GM21786 (cell line): ENCODE data around the gene HOXA4.

Experiments
- ATAC-seq: cut with Tn5 transposase; IDR thresholded peaks from one replicate; pipeline ENCODE4 v1.9.1; 2021; ENCODE audit not compliant: unreplicated experiment

The HOXA4 gene

DNA sequence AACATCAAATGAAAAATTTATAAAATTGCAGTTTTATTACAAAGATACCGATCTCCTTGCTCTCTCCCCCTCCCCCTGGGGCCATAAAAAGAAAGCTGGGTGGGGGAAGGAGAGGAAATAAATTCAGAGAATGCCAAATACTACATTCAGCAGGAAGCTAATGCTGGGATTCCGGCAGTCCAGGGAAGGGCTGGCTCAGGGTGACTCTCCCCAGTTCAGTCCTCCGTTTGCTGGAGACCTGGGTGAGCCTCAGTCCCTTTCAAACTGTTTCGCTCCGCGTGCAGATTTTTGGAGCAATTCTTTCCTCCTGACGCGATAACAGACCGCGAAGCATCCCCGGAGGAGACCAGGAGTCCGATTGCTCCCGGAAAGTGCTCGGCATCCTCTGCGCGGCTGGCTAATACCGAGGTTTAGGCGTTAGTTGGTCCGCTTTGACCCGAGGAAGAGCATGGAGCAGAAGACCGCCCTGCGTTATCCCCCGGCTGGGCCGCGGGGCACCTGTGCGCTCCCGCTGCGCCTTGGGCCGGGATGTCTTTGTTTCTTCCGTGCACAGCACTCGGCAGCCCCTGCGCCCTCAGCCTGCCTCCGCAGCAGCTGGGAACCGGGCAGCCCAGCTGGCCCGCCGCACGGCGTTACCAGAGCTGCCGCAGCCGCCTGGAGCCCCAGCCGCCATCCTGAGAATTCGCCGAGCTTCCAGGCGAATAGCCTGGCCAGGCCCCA, 24.2 kb downstream of the HOXA4 start:
- no peak for ATAC-seq

DNA sequence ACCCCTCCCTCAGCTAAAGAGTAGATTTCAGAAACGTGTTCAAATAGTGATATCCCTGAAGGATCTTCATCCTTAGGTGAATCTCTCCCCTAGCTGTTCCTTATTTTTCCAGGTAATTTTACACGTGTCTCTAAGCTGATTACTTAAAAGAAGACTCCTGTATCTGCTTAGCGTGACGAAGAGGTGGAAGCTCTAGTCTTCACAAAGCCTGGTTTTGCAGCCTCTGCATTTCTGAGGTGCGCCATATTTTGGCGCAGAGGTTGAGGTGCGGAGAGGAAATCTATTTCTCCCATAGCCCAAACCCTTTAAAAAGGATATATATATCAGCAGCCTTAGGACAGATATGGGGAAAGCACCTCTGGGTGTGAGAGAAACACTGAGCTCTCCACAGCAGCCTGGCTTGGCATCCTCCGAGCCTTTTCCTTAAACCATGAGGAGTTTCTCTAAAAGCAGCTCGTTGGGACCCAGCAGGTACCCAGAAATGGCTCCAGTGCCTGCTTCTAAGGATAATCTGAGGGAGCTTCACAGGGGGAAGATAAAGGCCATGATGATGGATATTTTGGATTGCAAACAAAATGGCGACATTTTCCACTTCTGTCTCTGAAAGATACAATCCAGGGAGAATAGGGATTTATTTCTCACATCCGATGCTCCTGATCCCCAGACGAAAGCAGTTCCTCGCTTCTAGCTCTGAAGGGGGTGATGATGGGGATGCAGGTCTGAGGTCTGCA, 25.1 kb downstream of the HOXA4 start:
- no peak for ATAC-seq

DNA sequence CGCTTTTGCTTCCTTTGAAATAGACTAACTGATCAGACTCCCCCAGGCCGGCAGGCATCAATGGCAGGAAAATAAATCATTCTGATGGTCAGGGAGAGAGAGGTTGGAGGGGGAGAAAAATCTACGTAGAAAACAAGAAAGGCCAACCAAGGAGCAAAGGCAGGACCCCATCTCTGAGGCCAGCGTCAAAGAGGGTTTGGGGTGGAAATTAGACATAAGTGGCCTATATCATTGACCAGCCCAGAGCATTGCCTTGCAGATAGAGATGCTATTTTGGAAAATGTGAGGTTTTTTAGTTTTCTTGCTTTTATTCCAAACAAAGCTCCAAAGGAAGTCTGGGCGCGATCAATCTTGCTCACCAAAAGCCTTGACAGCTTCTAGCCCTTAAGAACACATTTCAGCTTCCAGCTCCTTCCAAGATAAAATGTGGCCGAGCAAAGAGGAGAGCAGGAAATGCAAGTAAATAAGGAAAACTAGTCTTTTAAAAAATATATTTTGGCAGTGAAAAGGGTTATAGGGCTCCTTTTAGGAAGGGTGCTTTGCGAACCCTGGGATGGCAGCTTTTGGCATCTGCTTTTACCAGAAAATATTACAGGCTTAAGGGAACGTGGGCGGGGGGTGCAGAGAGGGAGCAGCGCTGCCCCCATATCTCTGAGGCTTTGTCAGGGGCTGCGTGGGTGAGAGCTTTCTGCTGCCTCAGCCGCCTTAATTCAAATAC, 26.1 kb downstream of the HOXA4 start:
- ATAC-seq = no peak

DNA sequence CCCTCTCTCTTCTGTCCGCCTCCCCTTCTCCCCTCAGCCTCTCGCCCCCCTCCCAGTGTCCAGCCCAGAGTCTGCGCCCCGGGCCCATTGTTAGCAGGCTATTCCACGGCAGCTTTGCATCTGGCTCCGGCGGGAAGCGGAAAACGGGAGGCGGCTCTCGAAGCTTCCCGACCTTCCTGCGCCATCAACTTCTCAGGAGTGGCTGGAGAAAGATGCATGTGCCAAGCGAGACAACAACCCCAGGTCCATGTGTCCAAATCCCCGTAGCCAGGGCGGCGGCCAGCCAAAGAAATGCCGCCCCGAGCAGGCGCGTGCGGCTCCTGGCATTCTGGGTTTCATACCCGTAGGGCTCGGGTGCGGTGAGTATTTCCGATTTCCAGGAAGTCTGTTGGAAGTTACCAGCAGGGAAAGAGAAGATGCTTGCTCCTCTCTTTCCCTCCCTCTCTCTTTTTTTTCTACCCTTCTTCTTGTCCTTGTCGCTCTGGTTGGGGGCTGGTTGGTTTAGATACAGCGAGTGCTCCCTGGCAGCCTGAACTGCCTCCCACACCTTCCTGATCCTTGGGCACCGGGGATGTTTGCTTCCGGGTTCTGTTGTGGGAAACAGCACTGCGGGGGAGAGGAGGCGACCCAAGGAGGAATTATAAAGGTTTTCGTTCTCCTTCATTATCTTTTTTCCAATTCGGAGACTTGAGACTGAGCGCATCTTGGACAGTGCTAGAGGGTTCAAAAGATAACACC, 26.9 kb downstream of the HOXA4 start:
- ATAC-seq = no peak

DNA sequence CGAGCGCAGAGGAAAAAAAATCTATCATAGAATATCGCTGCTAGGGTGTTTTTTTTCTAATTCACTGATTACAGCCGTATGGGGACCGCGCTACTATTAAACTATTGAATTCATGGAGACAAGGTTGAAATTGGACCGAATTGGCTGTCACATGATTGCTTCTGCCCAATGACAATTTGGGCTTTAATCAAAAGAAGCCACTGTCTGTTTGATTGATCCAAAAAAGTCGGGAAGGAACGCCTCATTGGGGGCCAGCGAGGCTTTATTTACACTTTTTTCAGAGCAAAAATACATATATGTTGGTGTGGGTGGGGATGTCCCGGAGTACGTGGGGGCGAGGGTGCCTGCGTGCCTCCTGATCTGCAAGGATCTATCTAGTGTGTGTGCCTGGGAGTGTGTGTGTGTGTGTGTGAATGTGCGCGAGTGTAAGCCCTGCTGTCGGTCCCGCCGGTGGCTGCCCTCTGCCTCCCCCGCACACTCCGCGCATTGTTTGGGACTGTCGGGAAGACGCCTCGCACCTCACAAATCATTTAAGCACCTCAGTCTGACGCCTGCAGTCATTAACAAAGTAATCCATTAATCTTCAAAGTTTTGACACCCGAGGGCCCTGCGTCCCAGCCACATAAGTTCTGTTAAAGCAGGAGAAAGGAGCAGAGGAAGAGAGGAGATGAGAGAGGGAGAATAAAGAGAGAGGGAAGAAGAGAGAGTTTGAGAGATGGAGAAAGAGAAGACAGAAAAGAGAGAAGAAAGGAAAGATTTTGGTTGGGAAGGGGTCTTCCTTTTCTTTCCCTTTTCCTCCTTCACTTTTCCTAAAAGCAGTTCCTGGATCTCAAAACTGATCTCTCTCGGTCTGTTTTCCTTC, 27.7 kb downstream of the HOXA4 start, which contains the start of gene HOXA2:
TSS of gene HOXA2 (minus strand) at position 103 of the 862 bp plus-strand sequence. CDS start 183 bp downstream, outside the sequence.
- ATAC-seq = no peak

DNA sequence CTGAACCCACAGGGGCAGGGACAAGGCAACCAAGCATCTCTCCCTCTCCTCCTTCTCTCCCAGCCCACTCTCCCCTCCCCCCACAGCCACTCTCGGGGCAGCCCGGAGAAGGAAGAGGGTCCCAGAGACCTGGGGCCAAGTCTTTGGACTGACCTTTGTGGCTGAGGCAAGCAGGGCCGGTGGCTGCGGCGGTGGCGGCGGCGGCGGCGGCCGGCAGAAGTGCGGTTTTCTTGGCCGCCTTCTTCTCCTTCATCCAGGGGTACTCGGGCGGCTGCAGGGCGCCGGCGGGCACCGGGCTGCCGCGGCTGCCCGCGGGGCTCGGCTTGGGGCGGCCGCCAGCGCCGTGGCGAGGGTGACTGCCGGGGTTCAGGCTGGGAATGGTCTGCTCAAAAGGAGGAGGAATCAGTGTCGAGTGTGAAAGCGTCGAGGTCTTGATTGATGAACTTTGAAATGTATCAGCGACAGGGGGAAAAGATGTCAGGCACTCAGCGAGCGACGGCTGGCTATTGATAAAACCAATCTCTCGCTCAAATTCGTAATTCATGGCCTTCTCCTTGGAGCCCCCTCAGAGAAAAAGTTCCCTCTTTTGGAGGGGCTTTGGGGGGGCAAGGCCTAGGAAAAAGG, 28.5 kb downstream of the HOXA4 start:
- ATAC-seq = no peak

DNA sequence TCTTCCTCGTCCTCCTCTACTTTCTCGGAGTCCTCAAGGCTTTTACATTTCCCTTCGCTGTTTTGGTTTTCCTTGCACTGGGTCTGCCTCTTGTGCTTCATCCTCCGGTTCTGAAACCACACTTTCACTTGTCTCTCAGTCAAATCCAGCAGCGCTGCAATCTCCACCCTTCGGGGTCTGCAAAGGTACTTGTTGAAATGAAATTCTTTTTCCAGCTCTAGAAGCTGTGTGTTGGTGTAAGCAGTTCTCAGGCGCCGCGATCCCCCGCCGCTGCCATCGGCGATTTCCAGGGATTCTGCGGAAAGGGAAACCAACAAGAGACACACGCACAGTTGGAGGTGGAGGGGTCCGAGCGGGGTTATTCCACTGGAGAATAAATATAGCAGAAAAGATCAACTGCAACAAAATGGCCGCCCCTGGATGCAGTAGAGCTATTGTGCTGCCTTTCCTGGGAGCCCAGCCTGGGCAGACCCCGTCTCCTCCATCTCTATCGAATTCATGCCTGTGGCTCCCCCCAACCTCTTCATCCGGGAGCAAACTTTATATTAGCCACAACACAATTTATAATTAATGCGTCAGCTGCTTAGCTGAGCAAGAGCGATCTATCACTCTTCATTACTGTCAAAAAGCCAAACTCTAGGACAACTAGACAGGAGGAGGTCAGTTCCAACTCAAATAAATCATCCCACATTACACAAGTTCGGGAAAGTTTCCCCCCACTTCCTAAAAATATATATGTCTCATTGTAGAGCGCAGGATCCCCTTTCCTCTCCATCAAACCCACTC, 29.2 kb downstream of the HOXA4 start:
- ATAC-seq = no peak

DNA sequence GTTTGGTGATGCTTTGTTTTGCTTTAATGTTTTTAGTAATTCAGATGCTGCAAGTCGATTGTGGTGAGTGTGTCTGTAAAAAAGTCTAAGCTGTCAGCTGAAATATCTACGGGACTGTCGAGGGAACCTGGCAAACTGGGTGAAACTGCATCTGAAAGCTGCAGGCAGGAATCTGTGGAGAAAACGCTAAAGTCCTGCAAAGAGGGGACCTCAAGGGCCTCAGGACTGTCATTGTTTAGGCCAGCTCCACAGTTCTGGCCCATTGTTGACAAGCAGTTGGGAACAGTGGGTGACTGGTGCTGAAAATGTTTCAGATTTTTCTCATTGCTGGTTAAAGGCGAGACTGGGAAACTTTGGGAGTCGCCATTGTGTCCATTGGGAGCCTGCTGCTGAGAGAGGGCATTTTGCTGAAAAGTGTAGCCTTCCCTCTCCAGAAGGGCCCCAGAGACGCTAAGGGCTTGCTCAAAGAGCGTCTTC, 29.8 kb downstream of the HOXA4 start:
- no peak for ATAC-seq

DNA sequence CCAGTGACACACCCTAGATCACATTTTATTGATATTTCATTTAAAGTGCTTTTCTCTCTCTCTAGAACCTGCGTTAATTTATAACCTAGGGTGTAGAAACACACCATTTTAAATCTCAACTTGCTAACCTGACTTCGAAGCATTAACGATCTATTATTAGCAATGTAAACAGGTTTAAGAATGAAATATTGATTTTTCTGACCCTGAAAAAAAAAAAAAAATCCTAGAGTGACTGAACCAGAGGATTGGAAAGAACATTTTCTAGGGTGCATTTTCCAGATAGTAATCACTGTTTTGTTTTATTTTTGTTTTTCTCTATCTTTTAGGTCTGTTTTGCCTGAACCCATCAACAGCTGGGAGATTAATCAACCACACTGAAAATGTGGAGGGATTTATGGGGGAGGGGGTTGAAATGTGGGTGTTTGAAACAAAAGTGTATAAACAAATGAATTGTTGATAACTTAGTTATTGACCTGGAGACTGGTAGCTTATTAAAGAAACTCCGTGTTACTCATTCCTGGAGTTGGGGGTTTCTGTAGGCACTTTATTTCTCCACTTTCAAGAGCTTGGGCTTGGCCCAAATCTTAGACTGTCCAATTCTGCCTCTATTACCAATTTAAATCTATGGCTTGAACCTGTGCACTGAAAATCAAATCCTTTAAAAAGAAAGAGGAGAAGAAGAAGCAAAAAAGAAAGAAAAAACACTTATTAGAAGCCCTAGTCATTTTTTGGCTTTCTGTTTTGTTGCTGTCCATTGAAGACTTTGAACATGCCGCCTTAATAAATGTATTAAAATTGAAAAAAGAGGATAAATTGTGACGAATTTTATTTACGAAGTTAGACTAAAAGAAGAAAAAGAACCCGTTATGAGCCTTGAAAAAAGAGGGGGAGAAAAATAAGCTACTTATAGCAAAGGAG, 30.8 kb downstream of the HOXA4 start:
- ATAC-seq = no peak

DNA sequence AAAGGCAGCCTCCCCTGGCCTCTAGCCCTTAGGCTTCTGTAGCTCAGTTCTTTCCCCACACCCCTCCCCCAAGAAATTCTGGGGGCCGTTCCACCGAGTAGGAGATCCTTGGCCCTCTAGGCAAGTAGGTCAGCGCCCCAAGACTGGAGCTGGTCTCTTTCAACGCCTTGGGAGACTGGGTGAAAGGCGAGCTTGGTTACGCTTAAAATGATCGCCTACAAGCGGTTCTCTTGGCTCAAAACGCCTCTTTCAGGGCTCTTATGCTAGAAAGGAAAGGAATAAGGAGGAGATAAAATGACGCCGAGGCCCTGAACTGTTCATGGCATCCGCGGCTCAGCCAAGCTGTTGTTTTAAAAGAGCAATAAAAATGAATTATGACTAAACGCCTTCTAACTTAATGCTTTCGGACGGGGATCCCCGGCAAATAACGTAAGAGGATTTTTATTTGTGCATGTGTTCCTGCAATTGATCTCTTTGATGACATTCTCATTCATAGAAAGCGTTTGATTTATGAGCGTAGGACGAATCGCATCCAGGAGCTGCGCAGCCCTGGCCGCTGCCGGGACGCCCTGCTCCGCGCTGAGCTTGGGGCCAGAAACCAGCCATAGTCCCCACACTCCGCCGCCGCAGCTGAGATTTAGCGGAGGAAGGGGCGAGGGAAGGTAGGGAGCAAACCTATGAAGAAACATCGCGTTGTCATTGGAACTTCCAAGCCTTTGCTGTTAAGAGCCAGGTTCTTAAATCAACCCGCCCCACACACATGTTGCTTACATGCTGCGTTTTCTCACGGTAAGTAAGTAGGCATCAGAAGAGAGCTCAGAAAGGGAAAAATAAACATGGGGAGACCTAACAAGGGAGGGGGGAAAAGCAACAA, 31.7 kb downstream of the HOXA4 start:
- ATAC-seq = no peak

DNA sequence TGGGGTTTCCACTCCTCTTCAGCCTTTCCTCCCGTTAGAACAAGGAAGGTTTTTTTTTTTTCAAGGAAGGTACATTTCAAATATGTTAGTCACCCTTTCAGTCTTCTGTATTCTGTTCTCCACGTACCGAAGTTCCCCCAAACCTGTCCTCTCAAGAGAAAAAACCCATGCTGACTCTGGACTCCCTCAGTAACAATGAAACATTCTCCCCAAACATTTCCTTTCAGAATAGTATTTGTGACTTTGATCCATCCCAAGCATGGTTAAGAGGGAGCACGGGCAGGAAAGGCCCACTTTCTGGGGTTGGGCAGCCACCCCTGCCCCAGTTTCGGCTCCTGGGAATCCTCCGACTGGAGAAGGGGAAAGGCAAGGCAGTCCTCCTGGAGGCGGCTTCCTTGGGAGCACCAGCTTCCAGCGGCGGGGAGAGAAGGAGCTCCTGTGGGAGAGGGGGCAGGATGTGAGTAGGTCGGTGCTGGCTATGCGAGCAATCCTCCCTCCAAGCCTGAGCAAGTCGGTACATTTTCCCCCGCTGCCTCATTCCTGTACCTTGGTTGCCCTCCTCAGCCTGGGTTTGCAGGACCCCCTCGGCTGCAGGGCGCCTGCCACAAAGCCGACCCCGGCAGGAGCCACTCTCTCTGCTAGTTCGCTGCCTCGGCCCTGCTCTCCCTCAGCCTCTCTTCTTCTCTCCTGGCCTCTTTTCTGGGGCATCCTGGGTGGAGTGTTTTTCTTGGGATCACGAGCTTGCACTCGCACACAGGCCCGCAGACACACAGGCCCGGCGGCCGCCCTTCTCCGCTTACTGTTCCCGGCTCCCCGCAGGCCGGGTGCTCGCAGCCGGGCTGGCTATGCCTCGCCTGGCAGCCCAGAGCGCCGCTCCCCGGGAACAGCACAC, 32.6 kb downstream of the HOXA4 start:
- ATAC-seq = no peak

DNA sequence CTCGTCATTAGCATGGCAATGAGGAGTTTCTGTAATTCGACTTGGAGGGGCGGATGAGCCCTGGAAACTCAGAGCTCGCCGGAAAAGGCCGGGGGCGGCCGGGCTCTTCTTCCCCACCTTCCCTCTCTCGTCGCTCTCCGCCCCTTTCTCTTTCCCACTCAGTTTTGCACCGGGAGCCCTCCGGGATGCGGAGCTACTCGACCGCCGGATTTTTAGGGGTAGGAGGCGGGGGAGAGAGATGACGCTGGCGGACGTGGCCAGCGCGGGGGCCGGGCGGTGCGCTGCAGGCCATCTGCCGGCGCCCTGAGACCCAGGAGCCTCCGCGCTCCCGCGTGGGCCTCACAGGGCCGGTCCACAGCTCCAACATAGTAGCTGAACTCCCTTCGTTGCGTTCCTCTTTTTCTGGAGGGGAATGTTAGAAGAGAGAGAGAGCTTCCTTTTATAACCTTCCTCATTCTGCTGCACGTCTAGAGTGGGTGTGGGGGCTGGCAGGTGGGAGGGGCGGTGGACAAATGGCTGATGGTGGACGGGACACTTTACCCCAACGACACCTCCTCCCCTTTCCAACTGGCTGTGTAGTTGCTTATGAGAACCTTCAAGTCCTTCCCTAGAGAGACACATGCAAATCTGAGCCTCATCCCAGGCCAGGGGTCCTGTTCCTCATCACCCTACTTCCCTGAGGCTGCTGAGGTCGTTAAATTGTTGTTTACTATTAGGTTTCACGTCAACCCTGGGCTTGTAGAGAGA, 33.6 kb downstream of the HOXA4 start:
- ATAC-seq = no peak

DNA sequence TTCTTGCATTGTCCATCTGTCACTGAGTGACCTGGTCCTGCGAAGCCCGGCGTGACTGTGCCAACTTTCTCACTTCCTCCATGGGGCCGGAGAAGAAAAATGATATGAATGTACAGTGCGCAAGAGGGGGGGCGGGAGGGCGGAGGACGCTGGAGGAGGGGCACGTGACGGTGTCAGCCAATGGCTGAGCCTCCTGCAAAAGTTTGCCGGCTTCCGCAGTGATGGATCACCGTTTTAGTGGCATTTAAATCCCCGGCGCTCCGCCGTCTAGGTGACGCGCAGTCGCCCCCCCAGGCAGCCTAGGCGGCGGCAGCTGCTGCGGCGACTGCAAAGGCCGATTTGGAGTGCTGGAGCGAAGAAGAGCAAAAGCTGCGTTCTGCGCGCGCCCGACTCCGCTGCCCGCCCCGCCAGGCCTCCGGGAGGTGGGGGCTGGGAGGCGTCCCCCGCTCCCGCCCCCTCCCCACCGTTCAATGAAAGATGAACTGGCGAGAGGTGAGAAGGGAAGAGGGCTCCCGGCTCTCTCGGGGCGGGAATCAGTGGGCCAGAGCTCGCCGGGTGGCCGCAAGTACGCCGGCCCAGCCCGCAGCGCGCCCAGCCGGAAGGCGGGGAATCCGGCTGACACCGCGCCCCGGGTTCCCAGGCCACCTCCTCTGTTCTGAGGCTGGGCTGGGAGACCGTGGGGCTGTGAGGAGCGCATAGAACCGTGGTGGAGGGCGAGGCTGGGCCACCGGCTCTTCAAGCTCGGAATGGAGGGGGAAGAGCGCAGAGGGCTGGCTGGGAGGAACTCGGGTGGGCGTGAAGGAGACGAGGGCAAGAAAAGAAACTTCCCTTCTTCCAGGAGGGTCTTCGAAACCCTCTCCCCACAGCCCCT, 34.4 kb downstream of the HOXA4 start, which contains the start of gene HOXA1:
TSS of gene HOXA1 (minus strand) at position 104 of the 871 bp plus-strand sequence. CDS start at position 16, 88 bp downstream.
- peak; percentile 81 for ATAC-seq
